ENCODE data around the gene ANKRD10.

The ANKRD10 gene

DNA sequence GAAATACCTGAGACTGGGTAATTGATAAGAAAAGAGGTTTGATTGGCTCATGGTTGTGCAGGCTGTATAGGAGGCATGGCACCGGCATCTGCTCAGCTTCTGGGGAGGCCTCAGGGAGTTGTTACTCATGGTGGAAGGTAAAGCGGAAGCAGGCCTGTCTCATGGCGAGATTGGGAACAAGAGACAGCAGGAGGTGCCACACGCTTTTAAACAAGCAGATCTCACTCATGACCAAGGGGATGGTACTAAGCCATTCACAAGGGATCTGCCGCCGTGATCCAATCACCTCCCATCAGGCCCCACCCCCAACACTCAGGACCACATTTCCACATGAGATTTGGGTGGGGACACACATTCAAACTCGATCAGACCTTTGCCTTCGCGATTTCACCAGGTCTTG is 86.2 kb downstream of the ANKRD10 start:
- no peak for DNase-seq
